ENCODE measurements around the gene KCNE2.
"Not testable (repeated sequence)": the region's sequence is repeated elsewhere in the genome, so short reads cannot be mapped to it uniquely, and the experiment has no call there.

KCNE2 gene

GRCh38 chr21:34353182-34353581 lies 10.6 kb upstream of the KCNE2 start:
- DNase-seq (ENCODE audit: low read depth in 2 of 2), result no peak

GRCh38 chr21:34354836-34355235 lies 9.0 kb upstream of the KCNE2 start:
- DNase-seq (ENCODE audit: low read depth in 2 of 2), result no peak

DNA sequence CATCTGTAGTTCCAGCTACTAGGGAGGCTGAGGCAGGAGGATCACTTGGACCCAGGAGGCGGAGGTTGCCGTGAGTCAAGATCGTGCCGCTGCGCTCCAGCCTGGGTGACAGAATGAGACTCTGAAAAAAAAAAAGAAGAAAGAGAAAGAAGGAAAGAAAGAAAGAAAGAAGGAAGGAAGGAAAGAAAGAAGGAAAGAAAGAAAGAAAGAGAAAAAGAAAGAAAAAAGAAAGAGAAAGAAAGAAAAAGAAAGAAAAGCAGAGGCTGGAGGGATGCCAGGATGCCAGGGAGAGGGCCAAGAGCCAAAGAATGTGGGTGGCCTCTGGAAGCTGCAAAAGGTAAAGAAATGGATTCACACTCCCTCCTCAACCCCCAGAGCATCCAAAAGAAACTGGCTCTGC lies 8.2 kb upstream of the KCNE2 start:
- no peak for DNase-seq (ENCODE audit: low read depth in 2 of 2)

DNA sequence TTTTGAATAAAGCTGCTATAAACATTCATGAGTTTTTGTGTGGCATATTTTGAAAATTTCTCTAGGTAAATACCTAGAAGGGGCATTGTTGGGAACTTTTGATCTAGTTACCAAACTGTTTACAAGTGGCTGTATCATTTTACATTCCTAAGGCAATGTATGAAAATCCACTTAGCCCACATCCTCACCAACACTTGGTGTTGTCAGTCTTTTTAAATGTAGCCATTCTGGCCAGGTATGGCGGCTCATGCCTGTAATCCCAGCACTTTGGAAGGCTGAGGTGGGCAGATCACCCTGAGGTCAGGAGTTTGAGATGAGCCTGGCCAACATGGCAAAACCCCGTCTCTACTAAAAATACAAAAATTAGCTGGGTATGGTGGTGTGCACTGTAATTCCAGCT lies 5.9 kb upstream of the KCNE2 start:
- DNase-seq (ENCODE audit: low read depth in 2 of 2), result no peak

DNA sequence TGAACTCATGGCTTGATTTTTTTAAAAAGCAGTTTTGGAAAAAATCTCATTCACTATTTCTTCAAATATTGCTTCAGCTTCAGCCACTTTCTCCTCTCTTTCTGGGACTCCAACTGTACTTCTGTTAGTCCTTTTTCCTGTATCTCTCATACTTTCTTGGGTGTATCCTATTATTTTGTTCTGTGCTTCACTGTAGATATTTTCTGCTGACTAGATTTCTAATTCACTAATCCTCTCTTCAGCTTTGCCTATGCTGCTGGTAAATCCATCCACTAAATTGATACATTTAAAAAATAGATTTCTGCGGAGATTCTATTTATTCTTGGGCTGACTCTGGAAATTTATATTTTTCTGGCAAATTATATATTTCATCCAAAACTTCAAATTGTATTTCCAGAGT lies 4.9 kb upstream of the KCNE2 start:
- no peak for DNase-seq (ENCODE audit: low read depth in 2 of 2)

DNA sequence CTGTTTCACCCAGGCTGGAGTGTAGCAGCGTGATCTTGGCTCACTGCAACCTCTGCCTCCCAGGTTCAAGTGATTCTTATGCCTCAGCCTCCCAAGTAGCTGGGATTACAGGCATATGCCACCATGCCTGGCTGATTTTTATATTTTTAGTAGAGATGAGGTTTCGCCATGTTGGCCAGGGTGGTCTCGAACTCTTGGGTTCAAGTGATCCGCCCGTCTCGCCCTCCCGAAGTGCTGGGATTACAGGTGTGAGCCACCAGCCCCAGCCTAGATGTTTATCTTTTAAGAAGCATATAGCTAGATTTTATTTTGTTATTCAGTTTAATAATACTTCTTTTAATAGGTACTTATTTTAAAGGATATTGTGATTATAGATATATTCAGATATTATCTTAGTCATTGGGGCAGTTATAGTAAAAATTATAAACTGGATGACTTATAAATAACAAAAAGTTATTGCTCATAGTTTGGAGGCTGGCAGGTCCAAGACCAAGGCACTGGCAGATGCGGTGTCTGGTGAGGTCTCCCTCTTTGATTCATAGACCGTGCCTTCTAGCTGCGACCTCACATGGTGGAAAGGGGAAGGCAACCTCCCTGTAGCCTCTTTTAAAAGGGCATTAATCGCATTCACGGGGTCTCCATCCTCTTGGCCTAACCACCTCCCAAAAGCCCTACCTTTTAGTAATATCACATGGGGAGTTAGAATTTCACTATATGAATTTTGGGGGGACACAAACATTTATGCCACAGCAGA lies 3.1 kb upstream of the KCNE2 start:
- DNase-seq (ENCODE audit: low read depth in 2 of 2), result no peak

DNA sequence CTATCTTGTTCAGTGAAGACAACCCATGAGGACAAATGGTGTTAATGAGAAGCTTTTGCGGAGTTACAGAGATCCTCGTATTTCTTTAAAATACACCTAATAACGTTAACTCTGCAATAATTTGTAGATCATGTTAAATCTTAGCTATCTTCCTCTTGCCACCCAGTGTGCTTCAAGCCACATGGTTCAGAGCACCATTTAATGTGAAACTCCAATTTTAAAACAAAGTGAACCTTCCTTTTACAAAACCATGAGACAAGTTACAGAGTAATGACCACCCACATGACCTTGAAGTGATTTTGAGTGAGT lies 1.7 kb upstream of the KCNE2 start:
- DNase-seq (ENCODE audit: low read depth in 2 of 2), result no peak

GRCh38 chr21:34362670-34363069 lies 1.1 kb upstream of the KCNE2 start:
- no peak for DNase-seq (ENCODE audit: low read depth in 2 of 2)

DNA sequence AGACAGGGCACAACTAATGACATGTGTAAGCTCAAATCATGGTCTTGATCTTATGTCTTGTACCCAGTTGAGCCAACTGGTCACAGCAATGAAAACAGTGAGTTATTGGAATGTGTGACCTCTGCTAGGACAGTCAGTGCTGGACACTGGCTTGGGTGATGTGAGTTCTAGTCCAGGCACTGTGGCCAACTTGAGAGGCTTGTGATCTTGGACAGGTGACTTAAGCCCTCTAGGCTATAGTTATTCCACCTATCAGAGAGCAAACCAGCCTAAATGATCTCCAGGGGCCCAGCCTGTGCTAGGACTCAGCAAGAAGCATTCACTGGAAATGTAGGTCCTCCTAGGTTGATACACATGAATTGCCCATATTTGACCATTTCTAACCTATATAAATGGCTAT lies 1.1 kb downstream of the KCNE2 start:
- no peak for DNase-seq (ENCODE audit: low read depth in 2 of 2)

DNA sequence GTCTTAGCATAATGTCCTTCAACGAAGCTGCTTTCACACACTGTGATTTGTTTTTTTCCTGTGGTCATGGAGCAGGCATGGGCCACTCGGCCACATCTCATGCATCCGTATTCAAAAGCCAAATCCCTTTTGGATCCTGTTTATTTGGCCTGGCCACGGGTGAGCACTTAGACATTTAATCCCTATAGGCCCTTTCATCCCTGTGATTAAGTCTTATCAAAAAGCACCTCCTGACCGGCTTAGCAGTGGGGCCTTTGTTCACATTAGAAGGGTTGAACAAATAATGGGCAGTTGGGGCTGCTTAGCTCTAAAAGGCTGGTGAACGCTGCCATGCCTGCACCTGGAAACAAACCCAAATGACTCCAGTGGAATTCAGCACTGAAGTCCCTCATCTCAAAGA lies 2.0 kb downstream of the KCNE2 start:
- no peak for DNase-seq (ENCODE audit: low read depth in 2 of 2)

GRCh38 chr21:34367320-34367935 lies 3.6 kb downstream of the KCNE2 start:
- peak in 1 of 2 donors; percentile 8 for DNase-seq (ENCODE audit: low read depth in 2 of 2)

DNA sequence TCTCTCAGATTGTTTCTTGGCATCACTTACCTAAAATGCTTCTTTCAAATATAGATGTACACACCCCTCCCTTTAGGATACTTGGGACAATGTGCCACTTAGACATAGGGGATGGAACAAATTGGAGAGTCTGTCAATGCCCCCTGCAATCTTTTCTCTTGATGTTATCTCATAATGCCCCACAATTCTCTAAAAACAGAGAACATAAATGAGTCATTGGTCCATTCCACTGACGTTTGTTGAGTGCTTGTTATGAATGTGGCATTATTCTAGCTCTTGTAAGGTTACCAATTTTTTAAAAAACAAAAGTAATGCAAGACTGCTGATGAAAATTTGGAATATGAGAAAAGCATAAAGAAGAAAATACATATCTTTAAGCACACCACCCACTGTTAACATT lies 5.9 kb downstream of the KCNE2 start:
- no peak for DNase-seq (ENCODE audit: low read depth in 2 of 2)

- DNase-seq (ENCODE audit: low read depth in 2 of 2), result no peak
Measured at GRCh38 chr21:34372321-34372720, 8.5 kb downstream of the KCNE2 start.

DNA sequence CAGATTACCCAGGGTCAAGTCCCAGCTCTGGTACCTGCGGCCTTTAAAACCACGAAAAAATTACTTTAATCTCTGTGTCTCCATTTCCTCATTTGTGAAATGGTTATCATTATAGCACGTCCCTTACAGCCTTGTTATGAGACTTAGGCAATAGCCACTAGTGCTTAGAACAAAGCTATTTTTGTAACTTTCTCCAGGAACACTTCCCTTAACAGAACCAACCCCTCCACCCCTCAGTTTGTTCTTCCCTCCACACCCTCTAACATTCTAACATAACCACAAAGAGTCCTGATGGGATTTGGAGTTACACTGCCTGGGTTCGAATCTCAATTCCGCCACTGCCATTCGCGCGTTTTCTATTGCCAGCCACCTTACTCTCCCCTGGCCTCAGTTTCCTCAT lies 10.7 kb downstream of the KCNE2 start:
- not testable (repeated sequence) for DNase-seq (ENCODE audit: low read depth in 2 of 2)

GRCh38 chr21:34374940-34375618 lies 11.3 kb downstream of the KCNE2 start, which contains the start of gene SMIM11:
SMIM11 (plus strand) TSS chr21:34375507; CDS start chr21:34379505, 3,998 bp downstream.
- DNase-seq (ENCODE audit: low read depth in 2 of 2), result not testable (repeated sequence)

DNA sequence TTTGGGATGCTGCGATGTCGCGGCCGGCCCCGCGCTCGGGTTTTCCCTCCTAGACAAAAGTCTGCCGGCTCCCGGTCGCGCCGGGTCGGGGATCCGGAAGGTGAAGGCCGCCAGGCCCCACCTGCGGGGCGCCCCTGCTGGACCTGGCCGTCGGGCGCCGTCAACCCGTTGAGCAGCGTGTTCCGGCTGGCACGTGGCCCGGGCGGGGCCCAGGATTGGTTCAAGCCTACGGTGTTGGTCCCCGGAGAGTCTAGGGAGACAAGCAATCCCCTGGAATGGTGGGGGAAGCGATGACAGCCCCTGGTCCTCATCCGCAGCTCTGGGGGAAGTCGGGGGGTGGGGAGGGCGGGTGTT lies 11.8 kb downstream of the KCNE2 start:
- DNase-seq (ENCODE audit: low read depth in 2 of 2), result not testable (repeated sequence)

DNA sequence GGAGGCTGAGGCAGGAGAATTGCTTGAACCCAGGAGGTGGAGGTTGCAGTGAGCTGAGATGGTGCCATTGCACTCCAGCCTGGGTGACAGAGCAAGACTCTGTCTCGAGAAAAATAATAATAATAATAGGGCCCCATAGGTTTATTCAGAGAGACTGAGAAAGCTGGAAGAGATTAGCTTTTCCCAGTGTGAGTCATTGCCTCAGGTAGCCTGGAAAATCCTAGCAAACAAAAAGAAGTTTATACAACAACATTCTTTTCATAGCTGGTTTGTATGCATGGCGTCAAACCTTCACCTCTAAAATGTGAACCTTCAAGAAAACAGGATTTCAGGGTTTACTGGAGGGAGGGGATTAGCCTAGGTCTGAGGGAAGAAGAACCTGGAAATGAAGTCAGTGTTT lies 19.3 kb downstream of the KCNE2 start:
- not testable (repeated sequence) for DNase-seq (ENCODE audit: low read depth in 2 of 2)

DNA sequence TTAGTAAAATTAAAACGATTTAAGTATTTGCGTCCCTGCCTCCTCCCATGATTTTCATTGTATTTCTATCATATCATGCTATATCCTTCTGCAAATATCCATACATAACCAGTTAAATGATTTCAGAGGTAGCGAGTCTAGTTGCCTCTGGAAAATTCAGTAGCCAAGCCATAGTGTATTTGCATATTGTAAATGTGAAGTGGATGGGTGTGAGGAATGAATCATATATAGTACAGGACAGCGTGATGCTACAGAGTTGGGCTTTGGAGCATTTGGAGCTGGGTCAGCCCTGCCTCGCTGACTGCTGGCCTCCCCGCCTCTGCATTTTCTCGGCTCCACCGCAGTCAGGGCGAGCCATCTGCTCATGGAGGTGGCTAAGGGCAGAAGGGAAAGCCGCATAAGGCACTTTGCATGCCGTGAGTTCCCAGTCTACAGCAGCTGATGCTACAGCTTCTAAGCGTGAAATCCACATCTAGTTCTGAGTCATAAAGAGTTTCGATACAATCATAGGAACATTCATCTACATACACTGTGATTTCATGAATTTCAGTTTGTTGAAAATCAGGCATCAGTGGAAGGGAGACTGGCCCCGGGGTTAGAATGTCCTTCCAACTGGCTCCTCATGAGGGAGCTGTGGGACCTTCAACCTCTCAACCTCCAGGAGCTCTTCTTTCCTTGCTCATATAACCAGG lies 20.1 kb downstream of the KCNE2 start:
- DNase-seq (ENCODE audit: low read depth in 2 of 2), result not testable (repeated sequence)

- DNase-seq (ENCODE audit: low read depth in 2 of 2), result not testable (repeated sequence)
Measured at GRCh38 chr21:34400522-34400921, 36.7 kb downstream of the KCNE2 start.

DNA sequence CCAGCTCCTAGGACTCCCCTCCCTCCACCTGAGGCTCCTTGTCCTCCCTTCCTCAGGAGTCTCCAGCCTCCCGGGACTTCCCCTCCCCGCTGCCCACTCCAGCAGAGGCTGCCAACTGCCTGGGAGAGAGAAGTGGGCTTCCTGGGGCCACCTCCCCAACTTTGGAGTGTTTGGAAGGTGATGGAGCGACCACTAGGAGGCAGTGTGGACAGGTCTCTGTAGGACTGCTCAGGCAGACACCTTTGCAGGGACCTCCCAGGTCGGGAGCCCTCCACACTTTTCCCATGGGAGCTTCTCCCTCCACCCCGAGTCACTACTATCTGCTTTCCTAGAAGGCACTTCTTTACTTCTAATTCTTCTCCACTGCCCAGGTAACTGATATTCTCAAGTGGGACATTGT lies 40.9 kb downstream of the KCNE2 start:
- not testable (repeated sequence) for DNase-seq (ENCODE audit: low read depth in 2 of 2)

DNA sequence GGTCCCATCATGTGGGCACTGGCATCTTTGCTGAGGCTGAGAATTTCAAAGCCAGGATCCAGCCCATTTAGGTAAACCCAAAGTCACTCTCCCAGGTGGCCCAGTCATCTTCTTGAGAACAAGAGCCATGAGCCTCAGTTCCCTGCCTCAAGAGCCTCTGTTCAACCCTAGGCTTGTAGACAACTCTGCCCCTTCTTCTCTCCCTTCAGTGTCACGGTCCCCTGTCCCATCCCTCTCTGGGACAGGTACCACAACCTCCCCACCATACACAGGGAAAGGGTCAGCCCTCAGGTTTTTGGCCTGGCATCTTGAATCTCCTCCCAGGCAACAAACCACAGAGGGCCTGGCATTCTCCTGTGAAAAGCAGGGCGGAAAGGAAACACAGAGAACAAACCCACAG lies 41.9 kb downstream of the KCNE2 start:
- DNase-seq (ENCODE audit: low read depth in 2 of 2), result not testable (repeated sequence)

- not testable (repeated sequence) for DNase-seq (ENCODE audit: low read depth in 2 of 2)
Measured at GRCh38 chr21:34406102-34406501, 42.3 kb downstream of the KCNE2 start.

GRCh38 chr21:34406676-34407075 lies 42.9 kb downstream of the KCNE2 start:
- not testable (repeated sequence) for DNase-seq (ENCODE audit: low read depth in 2 of 2)
